Measurements from ENCODE around the gene PFN4. TPM values are rescaled to one million over a fixed set of nuclear protein-coding genes. Genes with fewer than 3 reads are reported as not detected.

The PFN4 gene
- total RNA-seq, 2 donors from 2014 or later, result not detected

GRCh38 chr2:24083567-24084385, 39.4 kb downstream of the PFN4 start:
- Mint-ChIP-seq H3K4me3 (peak overlapping the region; percentile 90), H3K27ac (peak overlapping the region; percentile 60), H3K27me3 (no peaks in the 10 kb centered on the region), H3K4me1 (peaks cover 14% of the 10 kb centered on the region), H3K36me3 (ENCODE audit: low read depth) (no peaks in the 10 kb centered on the region)
- DNase-seq, result peak in 1 of 3 donors; percentile 18
- peak; percentile 74 for ATAC-seq
- H3K9me3 ChIP-seq (ENCODE audit: control insufficient read depth, low read length, poor library complexity, severe bottlenecking), result no peaks in the 10 kb centered on the region

GRCh38 chr2:24082787-24083566, 40.2 kb downstream of the PFN4 start:
- Mint-ChIP-seq H3K36me3 (ENCODE audit: low read depth) (no peaks in the 10 kb centered on the region), H3K4me1 (peaks cover 14% of the 10 kb centered on the region), H3K4me3 (peak overlapping the region; percentile 90), H3K27me3 (no peaks in the 10 kb centered on the region), H3K27ac (peak overlapping the region; percentile 60)
- no peak for ATAC-seq
- DNase-seq, result no peak
- H3K9me3 ChIP-seq (ENCODE audit: control insufficient read depth, low read length, poor library complexity, severe bottlenecking), result no peaks in the 10 kb centered on the region

- Mint-ChIP-seq H3K27me3 (no peaks in the 10 kb centered on the region), H3K4me3 (no peak overlapping the region), H3K36me3 (ENCODE audit: low read depth) (no peaks in the 10 kb centered on the region), H3K4me1 (peaks cover 22% of the 10 kb centered on the region), H3K27ac (no peak overlapping the region)
- no peaks in the 10 kb centered on the region for H3K9me3 ChIP-seq (ENCODE audit: control insufficient read depth, low read length, poor library complexity, severe bottlenecking)
- no peak for DNase-seq
- ATAC-seq, result no peak
Observed at GRCh38 chr2:24080701-24081100, 42.4 kb downstream of the PFN4 start.

- H3K4me3 Mint-ChIP-seq, result peak overlapping the region; percentile 95
- H3K4me1 Mint-ChIP-seq, result peaks cover 18% of the 10 kb centered on the region
- no peaks in the 10 kb centered on the region for H3K27me3 Mint-ChIP-seq
- no peaks in the 10 kb centered on the region for H3K9me3 ChIP-seq (ENCODE audit: control insufficient read depth, low read length, poor library complexity, severe bottlenecking)
- H3K27ac Mint-ChIP-seq, result peak overlapping the region; percentile 92
- ATAC-seq (no peak), DNase-seq (no peak)
- no peaks in the 10 kb centered on the region for H3K36me3 Mint-ChIP-seq (ENCODE audit: low read depth)
Observed at GRCh38 chr2:24077879-24078278, 45.3 kb downstream of the PFN4 start.

GRCh38 chr2:24077535-24077877, 45.6 kb downstream of the PFN4 start:
- ATAC-seq (no peak), DNase-seq (no peak)
- Mint-ChIP-seq H3K36me3 (ENCODE audit: low read depth) (no peaks in the 10 kb centered on the region), H3K27ac (peak overlapping the region; percentile 92), H3K4me3 (peak overlapping the region; percentile 95), H3K27me3 (no peaks in the 10 kb centered on the region), H3K4me1 (peaks cover 19% of the 10 kb centered on the region)
- no peaks in the 10 kb centered on the region for H3K9me3 ChIP-seq (ENCODE audit: control insufficient read depth, low read length, poor library complexity, severe bottlenecking)

GRCh38 chr2:24076849-24077534, 46.1 kb downstream of the PFN4 start:
- H3K9me3 ChIP-seq (ENCODE audit: control insufficient read depth, low read length, poor library complexity, severe bottlenecking), result no peaks in the 10 kb centered on the region
- no peaks in the 10 kb centered on the region for H3K36me3 Mint-ChIP-seq (ENCODE audit: low read depth)
- H3K4me3 Mint-ChIP-seq, result peak overlapping the region; percentile 95
- ATAC-seq (peak; percentile 33), DNase-seq (no peak)
- H3K27ac Mint-ChIP-seq, result peak overlapping the region; percentile 92
- H3K4me1 Mint-ChIP-seq, result peaks cover 23% of the 10 kb centered on the region
- no peaks in the 10 kb centered on the region for H3K27me3 Mint-ChIP-seq

- no peaks in the 10 kb centered on the region for H3K27me3 Mint-ChIP-seq
- peak within 1 kb of the TSS; percentile 92 for H3K27ac Mint-ChIP-seq
- ATAC-seq (peak; percentile 86), DNase-seq (peak; percentile 99 to 100 (median 100))
- H3K4me3 Mint-ChIP-seq, result peak within 1 kb of the TSS; percentile 95
- H3K4me1 Mint-ChIP-seq, result peaks cover 23% of the 10 kb centered on the region
- H3K36me3 Mint-ChIP-seq (ENCODE audit: low read depth), result no peaks in the 10 kb centered on the region
- H3K9me3 ChIP-seq (ENCODE audit: control insufficient read depth, low read length, poor library complexity, severe bottlenecking), result no peaks in the 10 kb centered on the region
Observed at GRCh38 chr2:24075915-24076848, 47.0 kb downstream of the PFN4 start, which contains the start of gene SF3B6. Gene SF3B6, minus strand, starts transcription at chr2:24076326. Its CDS starts 97 bp downstream, at chr2:24076229.

- no peaks in the 10 kb centered on the region for H3K9me3 ChIP-seq (ENCODE audit: control insufficient read depth, low read length, poor library complexity, severe bottlenecking)
- H3K36me3 Mint-ChIP-seq (ENCODE audit: low read depth), result no peaks in the 10 kb centered on the region
- peak overlapping the region; percentile 92 for H3K27ac Mint-ChIP-seq
- H3K4me1 Mint-ChIP-seq, result peaks cover 23% of the 10 kb centered on the region
- ATAC-seq (no peak), DNase-seq (no peak)
- no peaks in the 10 kb centered on the region for H3K27me3 Mint-ChIP-seq
- H3K4me3 Mint-ChIP-seq, result peak overlapping the region; percentile 95
Observed at GRCh38 chr2:24075259-24075658, 47.9 kb downstream of the PFN4 start.

GRCh38 chr2:24073816-24074215, 49.3 kb downstream of the PFN4 start:
- no peaks in the 10 kb centered on the region for H3K9me3 ChIP-seq (ENCODE audit: control insufficient read depth, low read length, poor library complexity, severe bottlenecking)
- Mint-ChIP-seq H3K27me3 (no peaks in the 10 kb centered on the region), H3K4me1 (peaks cover 23% of the 10 kb centered on the region), H3K36me3 (ENCODE audit: low read depth) (no peaks in the 10 kb centered on the region), H3K27ac (peak overlapping the region; percentile 92), H3K4me3 (no peak overlapping the region)
- DNase-seq, result no peak
- no peak for ATAC-seq

- Mint-ChIP-seq H3K4me3 (no peak overlapping the region), H3K27me3 (no peaks in the 10 kb centered on the region), H3K36me3 (ENCODE audit: low read depth) (no peaks in the 10 kb centered on the region), H3K27ac (no peak overlapping the region), H3K4me1 (peaks cover 16% of the 10 kb centered on the region)
- no peak for ATAC-seq
- no peak for DNase-seq
- H3K9me3 ChIP-seq (ENCODE audit: control insufficient read depth, low read length, poor library complexity, severe bottlenecking), result no peaks in the 10 kb centered on the region
Observed at GRCh38 chr2:24072259-24072658, 50.9 kb downstream of the PFN4 start.

- no peaks in the 10 kb centered on the region for H3K9me3 ChIP-seq (ENCODE audit: control insufficient read depth, low read length, poor library complexity, severe bottlenecking)
- Mint-ChIP-seq H3K4me1 (no peaks in the 10 kb centered on the region), H3K4me3 (no peak overlapping the region), H3K36me3 (ENCODE audit: low read depth) (no peaks in the 10 kb centered on the region), H3K27ac (no peak overlapping the region), H3K27me3 (no peaks in the 10 kb centered on the region)
- DNase-seq (no peak), ATAC-seq (no peak)
Observed at GRCh38 chr2:24065341-24065740, 57.8 kb downstream of the PFN4 start.
